ENCODE results near the gene DHX8.

Gene DHX8

DNA sequence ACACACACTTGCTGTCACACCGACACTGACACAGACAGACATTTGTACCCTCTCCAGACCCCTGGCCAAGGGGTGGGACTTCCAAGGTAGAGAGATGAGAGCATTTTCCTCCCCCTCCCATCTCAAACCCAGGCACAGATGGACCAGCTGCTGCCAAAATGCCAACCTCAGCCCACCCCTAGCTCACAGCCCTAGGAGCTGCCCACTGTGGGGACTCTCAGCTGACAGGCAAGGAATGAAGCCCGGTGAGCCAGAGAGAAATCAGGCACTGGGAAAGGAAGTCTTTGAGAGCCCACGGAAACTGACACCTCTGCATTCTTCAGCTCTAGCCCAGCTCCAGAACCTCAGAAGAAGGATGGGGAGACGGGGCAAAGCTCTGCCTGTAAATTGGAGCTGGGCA, 59.5 kb downstream of the DHX8 start:
- DNase-seq (ENCODE audit: low read depth), result no peak
- TF ChIP-seq, protein P1, sequence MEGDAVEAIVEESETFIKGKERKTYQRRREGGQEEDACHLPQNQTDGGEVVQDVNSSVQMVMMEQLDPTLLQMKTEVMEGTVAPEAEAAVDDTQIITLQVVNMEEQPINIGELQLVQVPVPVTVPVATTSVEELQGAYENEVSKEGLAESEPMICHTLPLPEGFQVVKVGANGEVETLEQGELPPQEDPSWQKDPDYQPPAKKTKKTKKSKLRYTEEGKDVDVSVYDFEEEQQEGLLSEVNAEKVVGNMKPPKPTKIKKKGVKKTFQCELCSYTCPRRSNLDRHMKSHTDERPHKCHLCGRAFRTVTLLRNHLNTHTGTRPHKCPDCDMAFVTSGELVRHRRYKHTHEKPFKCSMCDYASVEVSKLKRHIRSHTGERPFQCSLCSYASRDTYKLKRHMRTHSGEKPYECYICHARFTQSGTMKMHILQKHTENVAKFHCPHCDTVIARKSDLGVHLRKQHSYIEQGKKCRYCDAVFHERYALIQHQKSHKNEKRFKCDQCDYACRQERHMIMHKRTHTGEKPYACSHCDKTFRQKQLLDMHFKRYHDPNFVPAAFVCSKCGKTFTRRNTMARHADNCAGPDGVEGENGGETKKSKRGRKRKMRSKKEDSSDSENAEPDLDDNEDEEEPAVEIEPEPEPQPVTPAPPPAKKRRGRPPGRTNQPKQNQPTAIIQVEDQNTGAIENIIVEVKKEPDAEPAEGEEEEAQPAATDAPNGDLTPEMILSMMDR (conservative IDR thresholded peaks at IDR 0.05; ENCODE audit: low read length), result no peak
- H3K4me3 ChIP-seq (ENCODE audit: low read length), result no peak overlapping the region

- H3K4me3 ChIP-seq (ENCODE audit: low read length), result no peak overlapping the region
- no peak for DNase-seq (ENCODE audit: low read depth)
- TF ChIP-seq, protein P1 (conservative IDR thresholded peaks at IDR 0.05; ENCODE audit: low read length), result no peak
Measured at GRCh38 chr17:43543771-43544575, 60.2 kb downstream of the DHX8 start.

- no peak for DNase-seq (ENCODE audit: low read depth)
- TF ChIP-seq, protein P1 (conservative IDR thresholded peaks at IDR 0.05; ENCODE audit: low read length), result no peak
- peak overlapping the region; percentile 61 for H3K4me3 ChIP-seq (ENCODE audit: low read length)
Measured at GRCh38 chr17:43545383-43545632, 61.5 kb downstream of the DHX8 start.

- TF ChIP-seq, protein P1 (conservative IDR thresholded peaks at IDR 0.05; ENCODE audit: low read length), result no peak
- DNase-seq (ENCODE audit: low read depth), result peak; percentile 83
- H3K4me3 ChIP-seq (ENCODE audit: low read length), result peak within 1 kb of the TSS; percentile 61
Measured at GRCh38 chr17:43546319-43547188, 62.8 kb downstream of the DHX8 start, which contains the start of gene ETV4. TSS of gene ETV4 (minus strand) at chr17:43546340. CDS start at chr17:43545617, 723 bp downstream.

DNA sequence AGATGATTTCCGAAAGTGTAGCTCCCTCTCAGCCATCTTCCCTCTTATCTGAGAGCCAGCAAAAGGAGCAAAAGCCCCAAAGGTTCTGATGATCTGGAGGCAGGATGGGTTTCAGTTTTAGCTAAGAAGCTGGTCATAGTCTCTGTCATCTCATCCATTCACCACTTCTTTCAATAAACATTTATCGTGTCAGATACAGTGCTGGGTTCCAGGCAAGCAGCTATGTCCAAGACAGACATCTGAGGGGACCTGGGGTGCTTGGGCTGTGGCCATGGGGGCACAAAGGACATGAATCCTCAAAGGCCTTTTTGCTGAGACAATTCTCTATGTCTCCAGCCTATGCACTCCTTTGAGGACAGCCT, 63.4 kb downstream of the DHX8 start:
- no peak overlapping the region for H3K4me3 ChIP-seq (ENCODE audit: low read length)
- TF ChIP-seq, protein P1 (conservative IDR thresholded peaks at IDR 0.05; ENCODE audit: low read length), result no peak
- no peak for DNase-seq (ENCODE audit: low read depth)

- no peak for DNase-seq (ENCODE audit: low read depth)
- TF ChIP-seq, protein P1 (conservative IDR thresholded peaks at IDR 0.05; ENCODE audit: low read length), result no peak
- no peak overlapping the region for H3K4me3 ChIP-seq (ENCODE audit: low read length)
Measured at GRCh38 chr17:43547659-43548256, 64.0 kb downstream of the DHX8 start.
